A549 (cell line): Measurements from ENCODE around the gene FKBP11. TPM values are rescaled to one million over a fixed set of nuclear protein-coding genes. Genes with fewer than 3 reads are reported as not detected.

Experiments
- ATAC-seq, 2 experiments: fragments of 200-7000 bp in 1 of 2; fragments of >200 bp in 1 of 2; cut with Nextera tagmentation in 1 of 2; cut with Tn5 transposase in 1 of 2; 3 replicates each; pipeline versions ENCODE4 v1.8.0 to v1.9.1; 2018 to 2020; ENCODE audit warnings: mild to moderate bottlenecking in 1 of 2, moderate library complexity in 1 of 2
- CTCF ChIA-PET: fragments of 300-600 bp; sonication (Branson Sonifier 250); formaldehyde crosslinking; extraction: SDS; loops from one replicate; lab custom pipeline; 2021; ENCODE audit warnings: antibody characterized with exemption, inconsistent platforms; lab: Yijun Ruan, JAX
- POLR2A ChIA-PET: fragments of 350-600 bp; formaldehyde crosslinking; extraction: SDS; loops from one replicate; lab custom pipeline; 2021; ENCODE audit warnings: antibody characterized with exemption, inconsistent platforms; lab: Yijun Ruan, JAX
- DNase-seq, 2 experiments: peaks; one replicate each; pipeline versions ENCODE4 v3.0.0 to v3.0.0-alpha.2; 2011 to 2016; ENCODE audit warnings: low read depth in 1 of 2, low spot score in 1 of 2
- FAIRE-seq: peaks from 2 replicates; lab custom pipeline; 2011; peaks lifted over from hg19 to GRCh38; lab: Jason Lieb, UNC
- H3K27ac ChIP-seq, 2 experiments: fragments of >200 bp; sonication (Bioruptor Twin); formaldehyde crosslinking; 3 replicates each; pipeline ENCODE4 v1.5.1; 2016 to 2017
- H3K4me1 ChIP-seq: fragments of >200 bp; sonication (Bioruptor Twin); formaldehyde crosslinking; 3 replicates; pipeline ENCODE4 v1.6.1; 2016
- H3K4me2 ChIP-seq: fragments of >200 bp; sonication (Bioruptor Twin); formaldehyde crosslinking; 3 replicates; pipeline ENCODE4 v1.6.1; 2016
- H3K4me3 ChIP-seq: fragments of >200 bp; sonication (Bioruptor Twin); formaldehyde crosslinking; 3 replicates; pipeline ENCODE4 v1.5.1; 2016
- H3K9me3 ChIP-seq: fragments of >200 bp; sonication (Bioruptor Twin); formaldehyde crosslinking; 3 replicates; pipeline ENCODE4 v1.6.1; 2016
- BHLHE40 ChIP-seq: IDR thresholded peaks from 2 replicates; pipeline ENCODE4 v1.6.1; 2012; ENCODE audit warnings: low read depth, low read length, inconsistent platforms
- CBX2 ChIP-seq: fragments of 200-600 bp; sonication (generic); IDR thresholded peaks from 2 replicates; pipeline ENCODE4 v1.6.1; 2016; ENCODE audit warnings: low read depth, mild to moderate bottlenecking, borderline replicate concordance
- CEBPB ChIP-seq, 2 experiments: fragments of >200 bp in 1 of 2; sonication (Bioruptor Twin) in 1 of 2; formaldehyde crosslinking in 1 of 2; IDR thresholded peaks; 2 replicates each; pipeline ENCODE4 v1.6.1; 2012 to 2016
- CHD4 ChIP-seq: fragments of 200-600 bp; sonication (generic); IDR thresholded peaks from 2 replicates; pipeline ENCODE4 v1.6.1; 2016; ENCODE audit warnings: antibody characterized with exemption, mild to moderate bottlenecking, borderline replicate concordance
- EHF ChIP-seq: fragments of 250-450 bp; sonication (Bioruptor Pico); IDR thresholded peaks from 2 replicates; pipeline ENCODE4 v1.5.0; 2020; ENCODE audit warnings: mild to moderate bottlenecking
- ESRRA ChIP-seq: fragments of 150-350 bp; IDR thresholded peaks from 2 replicates; pipeline ENCODE4 v1.6.1; 2014; ENCODE audit warnings: mild to moderate bottlenecking, low read length, borderline replicate concordance
- FOSB ChIP-seq: fragments of 250-450 bp; sonication (Bioruptor Pico); IDR thresholded peaks from 2 replicates; pipeline ENCODE4 v1.5.0; 2020; ENCODE audit warnings: mild to moderate bottlenecking, moderate library complexity
- FOSL2 ChIP-seq, 2 experiments: fragments of 450-650 bp in 1 of 2; fragments of >200 bp in 1 of 2; sonication (Bioruptor Twin) in 1 of 2; formaldehyde crosslinking; IDR thresholded peaks; 2 replicates each; pipeline versions ENCODE4 v1.5.0 to v1.6.1; 2016 to 2020; ENCODE audit warnings: mild to moderate bottlenecking in 1 of 2, moderate library complexity in 1 of 2
- FOXS1 ChIP-seq: fragments of 250-450 bp; sonication (Bioruptor Pico); IDR thresholded peaks from 2 replicates; pipeline ENCODE4 v1.5.0; 2020; ENCODE audit warnings: mild to moderate bottlenecking, moderate library complexity
- HEYL ChIP-seq: fragments of 250-450 bp; sonication (Bioruptor Pico); IDR thresholded peaks from 2 replicates; pipeline ENCODE4 v1.8.0; 2021; ENCODE audit warnings: mild to moderate bottlenecking, moderate library complexity
- HOXA7 ChIP-seq: fragments of 250-450 bp; sonication (Bioruptor Pico); IDR thresholded peaks from 2 replicates; pipeline ENCODE4 v1.5.0; 2020; ENCODE audit warnings: mild to moderate bottlenecking, moderate library complexity
- MAFK ChIP-seq: fragments of 450-650 bp; IDR thresholded peaks from 2 replicates; pipeline ENCODE4 v1.6.1; 2014; ENCODE audit not compliant: partially characterized antibody
- MYC ChIP-seq: IDR thresholded peaks from 2 replicates; pipeline ENCODE4 v1.6.1; 2012; ENCODE audit warnings: mild to moderate bottlenecking, inconsistent platforms, low read length, improper control_type of control experiment, borderline replicate concordance
- NFE2L2 ChIP-seq: fragments of 150-350 bp; conservative IDR thresholded peaks from 2 replicates; pipeline ENCODE4 v1.6.1; 2014; ENCODE audit warnings: low read length
- PHF8 ChIP-seq: fragments of 200-600 bp; sonication (generic); IDR thresholded peaks from 2 replicates; pipeline ENCODE4 v1.6.1; 2016; ENCODE audit warnings: low read depth, mild to moderate bottlenecking, antibody characterized with exemption, moderate library complexity, borderline replicate concordance
- RAD21 ChIP-seq, 2 experiments: fragments of >200 bp in 1 of 2; sonication (Bioruptor Twin) in 1 of 2; formaldehyde crosslinking in 1 of 2; IDR thresholded peaks in 1 of 2; conservative IDR thresholded peaks in 1 of 2; 2 replicates in 1 of 2; 3 replicates in 1 of 2; pipeline ENCODE4 v1.6.1; 2012 to 2018; ENCODE audit warnings: inconsistent platforms in 1 of 2
- RCOR1 ChIP-seq: fragments of 150-350 bp; IDR thresholded peaks from 2 replicates; pipeline ENCODE4 v1.6.1; 2014; ENCODE audit warnings: antibody characterized with exemption, low read length, low read depth
- REST ChIP-seq: fragments of 200-600 bp; sonication (generic); IDR thresholded peaks from 2 replicates; pipeline ENCODE4 v1.6.1; 2016; ENCODE audit warnings: antibody characterized with exemption, mild to moderate bottlenecking, moderate library complexity
- RFX5 ChIP-seq: fragments of 450-650 bp; IDR thresholded peaks from 2 replicates; pipeline ENCODE4 v1.7.1; 2014; ENCODE audit warnings: antibody characterized with exemption, mild to moderate bottlenecking, moderate library complexity
- ZNF302 ChIP-seq: fragments of 250-450 bp; sonication (Bioruptor Pico); IDR thresholded peaks from 2 replicates; pipeline ENCODE4 v1.9.0; 2021; ENCODE audit warnings: inconsistent platforms, mild to moderate bottlenecking, moderate library complexity
- ZSCAN20 ChIP-seq: fragments of 250-450 bp; sonication (Bioruptor Pico); IDR thresholded peaks from 2 replicates; pipeline ENCODE4 v1.8.0; 2022; ENCODE audit warnings: mild to moderate bottlenecking, moderate library complexity
- WGBS: methylation state at CpG from one replicate; pipeline ENCODE4 v1.1.6; 2017; ENCODE audit errors: missing lambda C conversion rate; 5-methylcytosine and 5-hydroxymethylcytosine counted together
- polyA plus RNA-seq, 4 experiments: library from polyadenylated mRNA; depleted of rRNA in 3 of 4; stranded (reverse); fragments of >200 nt; fragmentation: RNase III in 1 of 4; extraction: RNeasy Plus Mini Kit Qiagen cat#74134 plus additional on column Dnase treatment in 1 of 4; gene quantifications; 2 replicates in 3 of 4; 3 replicates in 1 of 4; pipeline ENCODE4 v1.2.3, GENCODE V29; 2011 to 2017
- TF ChIP-seq, protein P1 (sequence below): IDR thresholded peaks from 2 replicates; pipeline ENCODE4 v1.6.1; 2012
- TF ChIP-seq, protein P2 (sequence below): fragments of 450-650 bp; IDR thresholded peaks from 2 replicates; pipeline ENCODE4 v1.6.1; 2014; ENCODE audit warnings: antibody characterized with exemption
- TF ChIP-seq, protein P3 (sequence below): IDR thresholded peaks from 2 replicates; pipeline ENCODE4 v1.6.1; 2012; ENCODE audit warnings: low read depth, borderline replicate concordance

The FKBP11 gene
- polyA plus RNA-seq, 2 of the 4 experiments (the other 2 are of a cell fraction), result 41.2 to 50.9 TPM

DNA sequence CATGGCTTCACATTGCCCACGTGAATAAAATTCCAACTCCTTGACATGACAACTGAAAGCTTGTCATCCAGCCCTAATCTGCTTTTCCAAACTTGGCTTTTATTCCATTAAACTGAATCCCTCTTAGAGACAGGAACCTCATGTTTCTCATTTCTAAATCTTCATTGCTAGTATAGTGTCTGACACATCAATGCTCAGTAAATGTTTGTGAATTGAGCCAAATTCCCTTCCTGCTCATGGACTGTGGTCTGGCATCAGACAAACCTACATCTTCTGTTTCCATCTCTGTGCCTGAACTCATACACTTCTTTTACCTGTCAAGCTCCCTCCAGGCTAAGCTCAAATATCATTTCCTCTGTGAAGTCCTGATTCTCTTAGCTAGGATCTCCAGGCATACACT lies 4.3 kb upstream of the FKBP11 start:
- H3K4me3 ChIP-seq, result no peak overlapping the region
- FAIRE-seq, result no peak
- WGBS, result 92% methylated on average over 1 of the region's 1 CpG

DNA sequence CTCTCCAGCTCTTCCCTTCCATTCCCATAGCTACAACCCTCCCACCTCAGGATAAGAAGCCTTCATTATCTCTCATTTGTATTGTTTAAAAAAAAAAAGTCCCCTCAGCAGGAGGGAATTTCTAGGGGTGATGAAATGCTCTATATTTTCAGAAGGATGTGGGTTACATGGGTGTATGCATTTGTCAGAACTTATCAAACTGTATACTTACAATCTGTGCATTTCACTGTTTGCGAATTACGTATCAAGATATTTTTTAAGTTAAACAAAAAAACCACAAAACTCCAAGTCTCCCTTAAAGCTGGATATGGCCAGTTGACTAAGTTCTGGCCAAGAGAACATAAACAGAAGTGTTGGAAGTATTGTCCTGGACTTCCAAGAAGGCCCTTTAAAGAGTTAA lies 2.0 kb upstream of the FKBP11 start:
- POLR2A ChIA-PET, result no interaction called here
- DNase-seq (no peak), FAIRE-seq (no peak), ATAC-seq (no peak)
- no peak overlapping the region for H3K27ac ChIP-seq
- WGBS, result 88% methylated on average over 2 of the region's 2 CpGs
- TF ChIP-seq CEBPB (IDR thresholded peaks at IDR 0.05), result no peak
- TF ChIP-seq HEYL, result no peak
- TF ChIP-seq RCOR1, result no peak
- no peak for TF ChIP-seq MYC
- no peak for TF ChIP-seq PHF8
- TF ChIP-seq REST, result no peak
- TF ChIP-seq MAFK, result no peak
- no peak for TF ChIP-seq EHF (CRISPR knock-in tag)
- no peak for TF ChIP-seq FOSB (CRISPR knock-in tag)
- no peak for TF ChIP-seq CHD4
- TF ChIP-seq FOXS1 (CRISPR knock-in tag), result no peak
- TF ChIP-seq, protein P1, sequence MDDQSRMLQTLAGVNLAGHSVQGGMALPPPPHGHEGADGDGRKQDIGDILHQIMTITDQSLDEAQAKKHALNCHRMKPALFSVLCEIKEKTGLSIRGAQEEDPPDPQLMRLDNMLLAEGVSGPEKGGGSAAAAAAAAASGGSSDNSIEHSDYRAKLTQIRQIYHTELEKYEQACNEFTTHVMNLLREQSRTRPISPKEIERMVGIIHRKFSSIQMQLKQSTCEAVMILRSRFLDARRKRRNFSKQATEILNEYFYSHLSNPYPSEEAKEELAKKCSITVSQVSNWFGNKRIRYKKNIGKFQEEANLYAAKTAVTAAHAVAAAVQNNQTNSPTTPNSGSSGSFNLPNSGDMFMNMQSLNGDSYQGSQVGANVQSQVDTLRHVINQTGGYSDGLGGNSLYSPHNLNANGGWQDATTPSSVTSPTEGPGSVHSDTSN, result no peak
- no peak for TF ChIP-seq RFX5
- TF ChIP-seq, all 56 proteins: peak for 0
- Histone ChIP-seq H3K4me2 (no peak overlapping the region), H3K4me1 (peaks cover 6% of the 10 kb centered on the region; the same call in 1 of the 3 replicates), H3K9me3 (no peaks in the 10 kb centered on the region), H3K4me3 (no peak overlapping the region)
- CTCF ChIA-PET, result interaction anchor here (1.0 to 70.2 kb wide), 6 partner anchors 9 to 92 kb away, joined by 3 to 2584 read pairs (median 84); partner anchors contain the start of genes ARF3, DDN, DDX23 and PRKAG1

More for the DNA sequence above, 4.3 kb upstream of the FKBP11 start:
- H3K9me3 ChIP-seq, result no peaks in the 10 kb centered on the region
- ChIA-PET POLR2A (no interaction called here), CTCF (interaction anchor here (1.0 to 70.2 kb wide), 10 partner anchors 6 to 115 kb away, joined by 3 to 2584 read pairs (median 12); partner anchors contain the start of genes ARF3, DDN, DDX23 and PRKAG1)
- ATAC-seq, result no peak
- H3K4me2 ChIP-seq, result no peak overlapping the region
- H3K27ac ChIP-seq, result no peak overlapping the region
- DNase-seq, result no peak
- peaks cover 3% of the 10 kb centered on the region; the same call in 1 of the 3 replicates for H3K4me1 ChIP-seq
- TF ChIP-seq, protein P2, sequence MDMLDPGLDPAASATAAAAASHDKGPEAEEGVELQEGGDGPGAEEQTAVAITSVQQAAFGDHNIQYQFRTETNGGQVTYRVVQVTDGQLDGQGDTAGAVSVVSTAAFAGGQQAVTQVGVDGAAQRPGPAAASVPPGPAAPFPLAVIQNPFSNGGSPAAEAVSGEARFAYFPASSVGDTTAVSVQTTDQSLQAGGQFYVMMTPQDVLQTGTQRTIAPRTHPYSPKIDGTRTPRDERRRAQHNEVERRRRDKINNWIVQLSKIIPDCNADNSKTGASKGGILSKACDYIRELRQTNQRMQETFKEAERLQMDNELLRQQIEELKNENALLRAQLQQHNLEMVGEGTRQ, result no peak
- no peak for TF ChIP-seq ZNF302 (CRISPR knock-in tag)

DNA sequence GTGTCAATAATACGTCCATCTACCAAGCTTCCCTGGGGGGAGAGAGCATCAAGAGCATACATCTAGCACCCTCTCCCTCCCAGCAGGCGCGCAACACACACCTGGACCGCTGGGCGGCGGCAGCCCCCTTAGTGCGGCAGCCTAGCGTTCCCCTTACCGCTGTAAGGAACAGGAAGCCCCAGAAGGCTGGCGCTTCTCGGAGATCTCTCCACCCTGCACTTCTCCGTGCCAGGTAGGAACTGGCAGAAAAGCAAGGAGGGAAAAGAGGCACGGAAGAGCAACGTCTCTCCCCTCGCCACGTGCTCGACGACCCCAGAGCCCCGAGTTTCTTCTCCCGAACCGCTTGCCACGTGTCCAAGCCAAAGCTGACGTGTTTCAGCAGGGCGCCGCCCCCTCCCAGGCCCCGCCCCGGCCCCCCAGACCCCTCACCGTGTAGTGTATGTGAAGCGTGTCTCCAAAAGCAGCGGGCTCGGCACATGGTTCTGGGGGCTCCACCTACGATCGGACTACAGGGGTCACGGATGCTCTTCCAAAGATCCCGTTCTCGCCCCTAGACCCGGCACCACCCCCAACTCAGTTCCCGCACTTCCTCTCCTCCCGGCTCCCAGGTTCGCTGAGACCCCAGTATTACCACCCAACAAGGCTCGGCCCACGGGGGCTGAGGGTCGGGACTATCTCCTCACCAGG lies 532 bp downstream of the FKBP11 start:
- CTCF ChIA-PET, result interaction anchor here (1.0 to 70.2 kb wide), 8 partner anchors 11 to 110 kb away, joined by 3 to 2584 read pairs (median 50); partner anchors contain the start of genes ARF3, DDN, DDX23 and PRKAG1
- peaks cover 6% of the 10 kb centered on the region; the same call in 1 of the 3 replicates for H3K4me1 ChIP-seq
- POLR2A ChIA-PET, result interaction anchor here (0.6 to 1.8 kb wide), 5 partner anchors 21 to 73 kb away, joined by 3 to 9 read pairs (median 7); partner anchors contain the start of genes ARF3, DDX23 and RND1
- peak overlapping the region; percentile 71 for H3K4me3 ChIP-seq
- WGBS, result 54% methylated on average over 39 of the region's 43 CpGs
- H3K9me3 ChIP-seq, result no peaks in the 10 kb centered on the region
- DNase-seq (peak; percentile 59 to 62), ATAC-seq (peak; percentile 84 to 86), FAIRE-seq (no peak)
- H3K4me2 ChIP-seq, result peak overlapping the region; percentile 70
- H3K27ac ChIP-seq, result peak overlapping the region; percentile 77 to 95
- no peak for TF ChIP-seq ESRRA
- TF ChIP-seq BHLHE40, result no peak
- TF ChIP-seq, protein P3, sequence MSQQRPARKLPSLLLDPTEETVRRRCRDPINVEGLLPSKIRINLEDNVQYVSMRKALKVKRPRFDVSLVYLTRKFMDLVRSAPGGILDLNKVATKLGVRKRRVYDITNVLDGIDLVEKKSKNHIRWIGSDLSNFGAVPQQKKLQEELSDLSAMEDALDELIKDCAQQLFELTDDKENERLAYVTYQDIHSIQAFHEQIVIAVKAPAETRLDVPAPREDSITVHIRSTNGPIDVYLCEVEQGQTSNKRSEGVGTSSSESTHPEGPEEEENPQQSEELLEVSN, result 0 out of 2 replicates have a peak, but pooled peaks have one; percentile 19
- TF ChIP-seq RAD21 (conservative IDR thresholded peaks at IDR 0.05 in 1 of 2, IDR thresholded peaks at IDR 0.05 in 1 of 2), result peak; percentile 35 to 38; a peak in 3 of 5 replicates
- TF ChIP-seq FOXS1 (CRISPR knock-in tag), result no peak
- TF ChIP-seq FOSL2 (IDR thresholded peaks at IDR 0.05), result no peak
- no peak for TF ChIP-seq FOSL2 (CRISPR knock-in tag; IDR thresholded peaks at IDR 0.05)
- no peak for TF ChIP-seq PHF8
- no peak for TF ChIP-seq ZSCAN20 (CRISPR knock-in tag)
- no peak for TF ChIP-seq NFE2L2
- TF ChIP-seq CBX2, result no peak
- no peak for TF ChIP-seq HOXA7 (CRISPR knock-in tag)
